Measurements from ENCODE around the gene MRPL23. TPM values are rescaled to one million over a fixed set of nuclear protein-coding genes. Genes with fewer than 3 reads are reported as not detected.

Gene MRPL23
- total RNA-seq, 1 donor from 2014 or later, result 125 TPM

DNA sequence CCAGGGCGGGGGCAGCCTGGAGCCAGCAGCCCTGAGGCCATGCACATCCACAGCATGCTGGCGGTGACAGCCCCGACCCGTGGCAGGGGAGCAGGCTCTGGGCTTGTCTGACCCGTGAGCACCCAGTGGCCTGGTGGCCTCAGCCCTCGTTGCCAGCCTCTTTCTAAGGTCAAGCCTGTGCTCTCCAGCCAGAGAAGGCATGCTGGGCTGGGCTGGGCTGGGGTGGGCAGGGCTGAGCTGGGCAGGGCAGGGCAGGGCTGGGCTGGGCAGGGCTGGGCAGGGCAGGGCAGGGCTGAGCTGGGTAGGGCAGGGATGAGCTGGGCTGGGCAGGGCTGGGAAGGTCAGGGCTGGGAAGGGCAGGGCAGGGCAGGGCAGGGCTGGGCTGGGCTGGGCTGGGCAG is 39.9 kb downstream of the MRPL23 start:
- H3K4me3 ChIP-seq (ENCODE audit: low read depth, low read length), result no peak overlapping the region
- no peak for DNase-seq (ENCODE audit: low read depth)
- no peaks in the 10 kb centered on the region for H3K36me3 ChIP-seq (ENCODE audit: control insufficient read depth, insufficient read depth, low read length)
- TF ChIP-seq, protein P1, sequence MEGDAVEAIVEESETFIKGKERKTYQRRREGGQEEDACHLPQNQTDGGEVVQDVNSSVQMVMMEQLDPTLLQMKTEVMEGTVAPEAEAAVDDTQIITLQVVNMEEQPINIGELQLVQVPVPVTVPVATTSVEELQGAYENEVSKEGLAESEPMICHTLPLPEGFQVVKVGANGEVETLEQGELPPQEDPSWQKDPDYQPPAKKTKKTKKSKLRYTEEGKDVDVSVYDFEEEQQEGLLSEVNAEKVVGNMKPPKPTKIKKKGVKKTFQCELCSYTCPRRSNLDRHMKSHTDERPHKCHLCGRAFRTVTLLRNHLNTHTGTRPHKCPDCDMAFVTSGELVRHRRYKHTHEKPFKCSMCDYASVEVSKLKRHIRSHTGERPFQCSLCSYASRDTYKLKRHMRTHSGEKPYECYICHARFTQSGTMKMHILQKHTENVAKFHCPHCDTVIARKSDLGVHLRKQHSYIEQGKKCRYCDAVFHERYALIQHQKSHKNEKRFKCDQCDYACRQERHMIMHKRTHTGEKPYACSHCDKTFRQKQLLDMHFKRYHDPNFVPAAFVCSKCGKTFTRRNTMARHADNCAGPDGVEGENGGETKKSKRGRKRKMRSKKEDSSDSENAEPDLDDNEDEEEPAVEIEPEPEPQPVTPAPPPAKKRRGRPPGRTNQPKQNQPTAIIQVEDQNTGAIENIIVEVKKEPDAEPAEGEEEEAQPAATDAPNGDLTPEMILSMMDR (IDR thresholded peaks at IDR 0.05; ENCODE audit: insufficient read depth, low read length, severe bottlenecking), result no peak
- H3K27me3 ChIP-seq (ENCODE audit: control insufficient read depth, insufficient read depth, low read length), result no peaks in the 10 kb centered on the region
- FAIRE-seq, result no peak

DNA sequence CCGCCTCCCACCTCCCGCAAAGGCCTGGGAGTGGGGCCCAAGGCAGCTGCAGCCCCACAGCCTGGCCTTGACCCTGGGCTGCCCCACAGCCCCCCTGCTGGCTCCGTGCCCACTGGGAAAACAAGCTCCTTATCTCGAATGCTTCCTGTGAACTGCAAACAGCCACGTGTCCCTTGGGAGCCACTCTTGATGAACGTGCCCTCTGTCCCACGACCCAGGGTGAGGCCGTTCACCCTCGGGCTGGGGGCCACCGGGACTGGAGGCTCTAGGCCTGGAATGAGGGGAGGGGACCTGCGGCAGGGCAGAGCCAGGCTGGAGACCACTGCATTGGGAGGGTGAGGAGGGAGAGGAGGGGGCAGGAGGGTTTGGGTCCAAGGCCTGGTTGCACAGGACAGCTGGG is 41.0 kb downstream of the MRPL23 start:
- no peaks in the 10 kb centered on the region for H3K36me3 ChIP-seq (ENCODE audit: control insufficient read depth, insufficient read depth, low read length)
- DNase-seq (ENCODE audit: low read depth) (no peak), FAIRE-seq (no peak)
- no peaks in the 10 kb centered on the region for H3K27me3 ChIP-seq (ENCODE audit: control insufficient read depth, insufficient read depth, low read length)
- no peak overlapping the region for H3K4me3 ChIP-seq (ENCODE audit: low read depth, low read length)
- TF ChIP-seq, protein P1 (IDR thresholded peaks at IDR 0.05; ENCODE audit: insufficient read depth, low read length, severe bottlenecking), result no peak

DNA sequence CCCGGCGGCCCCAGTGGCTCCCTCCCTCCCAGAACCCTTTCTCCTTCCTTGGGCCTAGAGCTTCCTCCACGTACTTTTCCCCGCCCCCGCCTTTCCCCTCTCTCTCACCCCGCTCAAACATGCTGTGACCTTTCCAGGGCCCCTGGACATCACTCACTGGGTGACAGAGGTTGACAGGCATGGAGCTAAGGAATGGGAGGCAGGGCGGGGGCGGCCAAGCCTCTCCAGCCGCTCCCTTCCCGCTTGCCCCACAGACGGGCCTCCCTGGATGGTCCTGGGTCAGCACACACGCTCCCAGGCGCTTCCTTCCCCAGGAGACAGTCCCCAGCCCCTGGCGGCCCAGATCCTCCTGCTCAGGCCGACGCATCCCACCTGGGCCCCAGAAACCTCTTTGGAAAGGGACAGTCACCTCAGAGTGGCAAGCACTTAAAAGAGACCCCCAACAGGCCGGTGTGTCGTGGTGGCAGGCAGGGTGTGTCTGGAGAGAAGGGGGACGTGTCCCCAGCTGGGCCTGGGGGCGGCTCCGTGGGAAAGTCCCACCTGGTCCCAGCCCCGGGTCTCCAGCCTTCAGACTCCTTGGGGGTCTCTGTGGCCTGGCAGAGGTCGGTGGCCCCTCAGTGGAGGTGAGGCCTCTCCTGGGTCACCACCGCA is 41.7 kb downstream of the MRPL23 start:
- Histone ChIP-seq H3K36me3 (ENCODE audit: control insufficient read depth, insufficient read depth, low read length) (no peaks in the 10 kb centered on the region), H3K4me3 (ENCODE audit: low read depth, low read length) (no peak overlapping the region), H3K27me3 (ENCODE audit: control insufficient read depth, insufficient read depth, low read length) (no peaks in the 10 kb centered on the region)
- TF ChIP-seq, protein P1 (IDR thresholded peaks at IDR 0.05; ENCODE audit: insufficient read depth, low read length, severe bottlenecking), result no peak
- no peak for FAIRE-seq
- DNase-seq (ENCODE audit: low read depth), result no peak

- no peak for FAIRE-seq
- Histone ChIP-seq H3K27me3 (ENCODE audit: control insufficient read depth, insufficient read depth, low read length) (no peaks in the 10 kb centered on the region), H3K4me3 (ENCODE audit: low read depth, low read length) (no peak overlapping the region), H3K36me3 (ENCODE audit: control insufficient read depth, insufficient read depth, low read length) (no peaks in the 10 kb centered on the region)
- TF ChIP-seq, protein P1 (IDR thresholded peaks at IDR 0.05; ENCODE audit: insufficient read depth, low read length, severe bottlenecking), result no peak
- no peak for DNase-seq (ENCODE audit: low read depth)
These were observed 42.8 kb downstream of the MRPL23 start for GRCh38 chr11:1989953-1990352.

- Histone ChIP-seq H3K4me3 (ENCODE audit: low read depth, low read length) (no peak overlapping the region), H3K36me3 (ENCODE audit: control insufficient read depth, insufficient read depth, low read length) (no peaks in the 10 kb centered on the region), H3K27me3 (ENCODE audit: control insufficient read depth, insufficient read depth, low read length) (no peaks in the 10 kb centered on the region)
- no peak for DNase-seq (ENCODE audit: low read depth)
- no peak for FAIRE-seq
- TF ChIP-seq, protein P1 (IDR thresholded peaks at IDR 0.05; ENCODE audit: insufficient read depth, low read length, severe bottlenecking), result no peak
These were observed 43.9 kb downstream of the MRPL23 start for GRCh38 chr11:1990872-1991578.
